Measurements from ENCODE around the gene PEX1.
"Not testable (repeated sequence)": the region's sequence is repeated elsewhere in the genome, so short reads cannot be mapped to it uniquely, and the experiment has no call there.

The PEX1 gene

DNA sequence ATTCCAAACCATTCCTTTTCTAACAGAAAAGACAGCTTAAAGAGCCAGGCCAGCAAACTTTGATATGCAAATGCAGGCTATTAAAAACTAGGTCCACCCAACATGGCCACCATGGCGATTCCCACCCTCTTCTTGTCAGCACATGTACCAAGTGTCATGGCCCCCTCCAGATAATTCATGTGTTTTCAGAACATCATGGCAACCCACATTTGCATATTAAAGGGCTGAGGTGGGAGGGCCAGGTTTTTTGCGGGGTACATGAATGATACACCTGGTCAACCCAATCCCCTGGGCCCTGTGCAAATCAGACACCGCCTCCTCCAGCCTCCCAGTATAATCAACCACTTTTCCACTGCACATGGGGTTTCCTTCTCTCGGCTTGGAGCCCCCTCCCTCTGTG is 49.6 kb downstream of the PEX1 start:
- Mint-ChIP-seq H3K27me3 (ENCODE audit: low read depth, poor library complexity) (no peaks in the 10 kb centered on the region), H3K4me3 (no peak overlapping the region), H3K9me3 (no peaks in the 10 kb centered on the region), H3K36me3 (ENCODE audit: low read depth) (no peaks in the 10 kb centered on the region), H3K27ac (no peak overlapping the region), H3K4me1 (no peaks in the 10 kb centered on the region)
- TF ChIP-seq, protein P1, sequence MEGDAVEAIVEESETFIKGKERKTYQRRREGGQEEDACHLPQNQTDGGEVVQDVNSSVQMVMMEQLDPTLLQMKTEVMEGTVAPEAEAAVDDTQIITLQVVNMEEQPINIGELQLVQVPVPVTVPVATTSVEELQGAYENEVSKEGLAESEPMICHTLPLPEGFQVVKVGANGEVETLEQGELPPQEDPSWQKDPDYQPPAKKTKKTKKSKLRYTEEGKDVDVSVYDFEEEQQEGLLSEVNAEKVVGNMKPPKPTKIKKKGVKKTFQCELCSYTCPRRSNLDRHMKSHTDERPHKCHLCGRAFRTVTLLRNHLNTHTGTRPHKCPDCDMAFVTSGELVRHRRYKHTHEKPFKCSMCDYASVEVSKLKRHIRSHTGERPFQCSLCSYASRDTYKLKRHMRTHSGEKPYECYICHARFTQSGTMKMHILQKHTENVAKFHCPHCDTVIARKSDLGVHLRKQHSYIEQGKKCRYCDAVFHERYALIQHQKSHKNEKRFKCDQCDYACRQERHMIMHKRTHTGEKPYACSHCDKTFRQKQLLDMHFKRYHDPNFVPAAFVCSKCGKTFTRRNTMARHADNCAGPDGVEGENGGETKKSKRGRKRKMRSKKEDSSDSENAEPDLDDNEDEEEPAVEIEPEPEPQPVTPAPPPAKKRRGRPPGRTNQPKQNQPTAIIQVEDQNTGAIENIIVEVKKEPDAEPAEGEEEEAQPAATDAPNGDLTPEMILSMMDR (IDR thresholded peaks at IDR 0.05): no peak
- no peak for DNase-seq

DNA sequence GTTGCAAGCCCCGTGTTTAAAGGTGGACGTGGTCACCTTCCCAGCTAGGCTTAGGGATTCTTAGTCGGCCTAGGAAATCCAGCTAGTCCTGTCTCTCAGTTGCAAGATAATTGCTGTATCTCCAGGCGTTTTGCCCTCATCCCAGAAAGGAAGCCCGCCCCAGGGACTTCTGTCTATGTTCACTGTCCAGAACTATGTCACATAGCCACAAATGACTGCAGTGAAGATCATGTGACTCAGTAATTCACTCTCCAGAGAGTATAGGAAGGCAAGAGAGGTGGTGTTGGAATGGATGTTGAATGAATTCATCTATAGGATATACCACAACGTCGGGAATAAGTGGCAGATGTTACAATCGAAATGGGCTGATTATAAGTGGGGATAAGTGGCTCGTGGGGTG is 50.2 kb downstream of the PEX1 start:
- no peak overlapping the region for H3K4me3 Mint-ChIP-seq
- TF ChIP-seq, protein P1 (IDR thresholded peaks at IDR 0.05): no peak
- no peaks in the 10 kb centered on the region for H3K36me3 Mint-ChIP-seq (ENCODE audit: low read depth)
- no peak for DNase-seq
- H3K9me3 Mint-ChIP-seq: no peaks in the 10 kb centered on the region
- H3K4me1 Mint-ChIP-seq: no peaks in the 10 kb centered on the region
- no peaks in the 10 kb centered on the region for H3K27me3 Mint-ChIP-seq (ENCODE audit: low read depth, poor library complexity)
- no peak overlapping the region for H3K27ac Mint-ChIP-seq

DNA sequence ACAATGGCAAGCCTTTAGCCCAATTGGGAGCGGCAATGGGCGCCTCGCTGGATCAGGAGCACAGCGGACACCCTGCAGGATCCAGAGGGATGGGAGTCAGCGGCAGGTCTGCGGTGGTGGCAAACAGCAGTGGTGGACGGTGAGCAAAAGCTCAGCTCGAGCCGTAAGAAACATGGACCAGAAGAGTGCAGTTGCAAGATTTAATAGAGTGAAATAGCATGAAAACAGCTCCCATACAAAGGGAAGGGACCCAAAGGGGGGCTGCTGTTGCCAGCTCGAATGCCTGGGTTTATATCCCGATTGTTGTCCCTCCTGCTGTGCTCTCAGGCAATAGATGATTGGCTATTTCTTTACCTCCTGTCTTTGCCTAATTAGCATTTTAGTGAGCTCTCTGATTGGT is 50.6 kb downstream of the PEX1 start, which contains the start of gene ERVW-1:
ERVW-1 (minus strand) TSS at position 266 of the 400 bp plus-strand sequence. CDS start 7,565 bp downstream, outside the sequence.
- not testable (repeated sequence) for DNase-seq; H3K36me3 Mint-ChIP-seq (ENCODE audit: low read depth); H3K27ac Mint-ChIP-seq; H3K9me3 Mint-ChIP-seq; H3K4me3 Mint-ChIP-seq; H3K27me3 Mint-ChIP-seq (ENCODE audit: low read depth, poor library complexity); H3K4me1 Mint-ChIP-seq

DNA sequence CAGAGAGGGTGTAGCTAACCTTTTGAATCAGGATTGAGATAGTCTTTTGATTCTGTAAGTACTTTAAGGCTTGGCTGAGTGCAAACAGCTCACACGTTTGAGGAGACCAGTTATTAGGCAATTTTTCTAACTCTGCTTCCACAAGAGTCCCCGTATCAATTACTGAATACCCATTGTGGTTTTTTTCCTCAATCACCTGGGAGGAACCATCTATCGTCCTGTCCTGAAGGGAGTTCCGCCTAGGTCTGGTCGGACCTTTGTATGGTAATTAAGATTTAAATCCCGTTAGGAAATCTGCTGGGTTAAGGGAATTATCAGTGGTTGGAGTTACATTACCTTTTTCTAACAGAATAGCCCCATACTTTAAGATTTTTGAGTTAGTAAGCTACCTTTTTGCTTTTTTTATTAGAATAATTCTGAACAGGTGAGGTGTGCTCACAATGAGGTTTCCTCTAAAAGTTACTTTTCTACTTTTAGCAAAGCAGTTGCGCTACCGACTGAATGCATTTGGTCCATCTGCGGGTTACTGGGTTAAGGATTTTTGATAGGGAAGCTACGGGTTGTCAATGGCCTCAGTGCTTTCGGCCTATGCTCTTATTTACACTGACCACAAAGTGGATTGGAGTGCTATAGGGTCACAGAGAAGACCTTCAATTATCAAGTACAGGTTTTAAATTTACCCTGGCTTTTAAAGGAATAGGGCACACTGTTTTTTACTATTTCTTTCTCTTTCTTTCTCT is 52.3 kb downstream of the PEX1 start:
- not testable (repeated sequence) for DNase-seq; H3K9me3 Mint-ChIP-seq; H3K4me3 Mint-ChIP-seq; H3K4me1 Mint-ChIP-seq; H3K36me3 Mint-ChIP-seq (ENCODE audit: low read depth); H3K27ac Mint-ChIP-seq; H3K27me3 Mint-ChIP-seq (ENCODE audit: low read depth, poor library complexity)

DNA sequence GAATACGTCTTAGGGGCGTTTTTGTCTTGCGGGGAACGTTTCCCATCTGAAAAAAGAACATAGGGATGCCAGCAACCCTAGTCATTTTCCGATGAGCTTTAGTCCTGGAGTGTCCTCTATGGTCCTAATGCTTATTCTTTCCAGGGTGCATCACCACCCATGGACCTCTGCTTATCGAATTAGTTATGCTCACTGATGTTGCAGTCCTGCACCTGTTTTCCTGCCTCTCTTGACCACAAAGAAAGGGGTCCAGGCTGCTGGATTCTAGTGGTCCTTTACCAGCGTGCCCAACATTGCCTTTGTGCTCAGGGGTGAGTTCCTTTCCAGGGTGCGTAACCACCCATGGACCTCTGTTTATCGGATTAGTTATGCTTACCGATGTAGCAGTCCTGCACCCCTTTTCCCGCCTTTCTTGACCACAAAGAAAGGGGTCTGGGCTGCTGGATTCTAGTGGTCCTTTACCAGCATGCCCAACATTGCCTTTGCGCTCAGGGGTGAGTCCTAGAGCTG is 53.0 kb downstream of the PEX1 start:
- H3K27ac Mint-ChIP-seq; H3K36me3 Mint-ChIP-seq (ENCODE audit: low read depth); H3K27me3 Mint-ChIP-seq (ENCODE audit: low read depth, poor library complexity); H3K9me3 Mint-ChIP-seq; H3K4me1 Mint-ChIP-seq; H3K4me3 Mint-ChIP-seq; DNase-seq: not testable (repeated sequence)

DNA sequence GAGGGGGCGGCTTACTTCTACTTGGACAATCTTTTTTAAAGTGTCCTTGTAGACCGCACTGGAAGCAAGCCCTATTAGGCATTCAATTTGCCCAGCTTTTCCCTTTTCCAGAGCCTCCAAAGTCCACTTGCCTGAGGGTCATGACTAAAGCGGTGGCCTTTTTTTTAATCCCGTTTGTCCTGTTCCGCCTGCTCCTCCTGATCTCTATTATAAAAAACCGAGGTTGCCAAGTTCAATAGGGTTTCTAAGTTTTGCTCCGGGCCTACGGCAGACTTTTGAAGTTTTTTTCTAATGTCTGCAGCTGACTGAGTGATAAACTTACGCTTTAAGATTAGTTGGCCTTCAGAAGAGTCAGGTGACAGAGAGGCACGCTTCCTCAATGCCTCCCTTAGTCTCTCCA is 54.3 kb downstream of the PEX1 start:
- not testable (repeated sequence) for H3K27me3 Mint-ChIP-seq (ENCODE audit: low read depth, poor library complexity); H3K9me3 Mint-ChIP-seq; DNase-seq; H3K4me1 Mint-ChIP-seq; H3K27ac Mint-ChIP-seq; H3K4me3 Mint-ChIP-seq
- peaks cover 12% of the 10 kb centered on the region for H3K36me3 Mint-ChIP-seq (ENCODE audit: low read depth)

DNA sequence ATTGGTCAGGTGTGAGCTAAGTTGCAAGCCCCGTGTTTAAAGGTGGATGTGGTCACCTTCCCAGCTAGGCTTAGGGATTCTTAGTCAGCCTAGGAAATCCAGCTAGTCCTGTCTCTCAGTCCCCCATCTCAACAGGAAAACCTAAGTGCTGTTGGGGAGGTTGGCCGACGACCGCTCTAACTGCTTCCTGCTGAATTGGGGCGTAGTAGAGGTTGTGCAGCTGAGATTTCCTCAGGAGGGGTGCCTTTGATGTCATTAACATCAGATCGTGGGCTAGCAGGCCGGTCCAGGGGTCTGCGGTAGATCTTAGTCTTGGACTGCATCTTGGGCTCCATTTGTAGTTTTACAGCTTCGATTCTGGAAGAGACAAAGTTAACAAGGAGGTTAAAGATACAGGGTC is 59.7 kb downstream of the PEX1 start:
- peaks cover 28% of the 10 kb centered on the region for H3K36me3 Mint-ChIP-seq (ENCODE audit: low read depth)
- not testable (repeated sequence) for H3K4me3 Mint-ChIP-seq; H3K4me1 Mint-ChIP-seq; DNase-seq; H3K27ac Mint-ChIP-seq; H3K27me3 Mint-ChIP-seq (ENCODE audit: low read depth, poor library complexity)
- peaks cover 22% of the 10 kb centered on the region for H3K9me3 Mint-ChIP-seq

DNA sequence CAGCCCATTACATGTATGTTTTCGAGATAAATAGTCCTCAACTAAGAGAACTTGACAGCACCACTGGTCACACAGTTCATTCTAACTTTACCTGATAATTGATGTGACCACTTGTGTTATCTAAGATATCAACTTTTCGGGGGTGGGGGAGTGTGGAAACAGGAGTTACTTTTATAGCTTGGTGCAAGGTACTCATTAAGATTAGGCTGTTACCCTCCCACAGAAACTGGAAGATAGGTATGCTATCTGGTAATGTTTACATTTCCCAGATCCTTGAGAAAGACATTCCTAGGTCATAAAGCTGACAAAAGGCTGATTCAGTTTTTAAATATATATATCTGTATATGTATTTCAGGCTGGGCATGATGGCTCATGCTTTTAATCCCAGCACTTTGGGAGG is 61.6 kb downstream of the PEX1 start:
- peaks cover 28% of the 10 kb centered on the region for H3K36me3 Mint-ChIP-seq (ENCODE audit: low read depth)
- H3K4me1 Mint-ChIP-seq: no peaks in the 10 kb centered on the region
- peaks cover 7% of the 10 kb centered on the region for H3K27me3 Mint-ChIP-seq (ENCODE audit: low read depth, poor library complexity)
- H3K9me3 Mint-ChIP-seq: peaks cover 22% of the 10 kb centered on the region
- no peak for DNase-seq
- H3K27ac Mint-ChIP-seq: no peak overlapping the region
- H3K4me3 Mint-ChIP-seq: no peak overlapping the region
- TF ChIP-seq, protein P1 (IDR thresholded peaks at IDR 0.05): no peak
